ENCODE results near the gene C2CD4C.
A peak's percentile ranks its signal among the peaks of the same experiment; 100 is the strongest.

C2CD4C gene, protein sequence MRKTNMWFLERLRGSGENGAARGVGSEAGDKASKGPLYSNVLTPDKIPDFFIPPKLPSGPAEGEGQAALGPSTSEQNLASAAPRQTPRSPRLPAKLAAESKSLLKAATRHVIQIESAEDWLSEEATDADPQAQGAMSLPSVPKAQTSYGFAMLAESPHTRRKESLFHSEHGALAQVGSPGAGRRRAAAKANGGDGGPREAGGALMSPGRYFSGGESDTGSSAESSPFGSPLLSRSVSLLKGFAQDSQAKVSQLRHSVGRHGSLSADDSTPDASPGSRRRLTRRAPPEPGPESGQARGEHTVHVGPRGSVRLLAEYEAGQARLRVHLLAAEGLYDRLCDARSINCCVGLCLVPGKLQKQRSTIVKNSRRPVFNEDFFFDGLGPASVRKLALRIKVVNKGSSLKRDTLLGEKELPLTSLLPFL

DNA sequence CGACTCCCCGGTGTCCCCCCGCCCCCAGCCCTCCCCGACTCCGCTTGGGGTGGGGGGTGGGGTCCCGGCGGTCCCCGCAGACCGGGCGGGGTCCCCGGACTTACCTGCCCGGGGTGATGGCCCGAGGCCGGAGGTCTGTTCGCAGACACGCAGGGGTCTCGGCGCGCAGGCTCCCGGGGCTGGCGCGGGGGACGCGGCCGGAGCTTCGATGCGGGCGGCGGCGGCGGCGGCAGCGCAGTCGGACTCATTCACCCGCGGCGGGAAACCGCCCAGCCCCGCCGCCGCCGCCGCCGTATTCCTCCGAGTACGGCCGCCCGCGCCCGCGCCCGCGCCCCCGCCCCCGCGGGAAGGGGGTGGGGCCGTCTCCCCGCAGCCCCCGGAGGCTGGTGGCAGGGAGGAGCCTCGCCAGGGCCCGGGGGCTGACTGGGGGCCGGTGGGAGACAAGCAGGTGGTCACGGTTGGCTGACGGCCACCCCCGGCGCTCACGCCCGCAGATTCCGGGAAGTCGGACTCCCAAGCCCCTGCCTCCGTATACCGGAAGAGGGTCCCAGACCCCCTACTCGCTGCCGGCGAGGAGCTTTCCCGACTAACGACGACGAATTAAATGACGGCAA, at the start of gene C2CD4C:
C2CD4C (minus strand) TSS at position 246 of the 614 bp plus-strand sequence. CDS start 786 bp downstream, outside the sequence.
- no peak for TF ChIP-seq EZH2 (IDR thresholded peaks at IDR 0.05; ENCODE audit: borderline replicate concordance, low read length)
- TF ChIP-seq, protein P1, sequence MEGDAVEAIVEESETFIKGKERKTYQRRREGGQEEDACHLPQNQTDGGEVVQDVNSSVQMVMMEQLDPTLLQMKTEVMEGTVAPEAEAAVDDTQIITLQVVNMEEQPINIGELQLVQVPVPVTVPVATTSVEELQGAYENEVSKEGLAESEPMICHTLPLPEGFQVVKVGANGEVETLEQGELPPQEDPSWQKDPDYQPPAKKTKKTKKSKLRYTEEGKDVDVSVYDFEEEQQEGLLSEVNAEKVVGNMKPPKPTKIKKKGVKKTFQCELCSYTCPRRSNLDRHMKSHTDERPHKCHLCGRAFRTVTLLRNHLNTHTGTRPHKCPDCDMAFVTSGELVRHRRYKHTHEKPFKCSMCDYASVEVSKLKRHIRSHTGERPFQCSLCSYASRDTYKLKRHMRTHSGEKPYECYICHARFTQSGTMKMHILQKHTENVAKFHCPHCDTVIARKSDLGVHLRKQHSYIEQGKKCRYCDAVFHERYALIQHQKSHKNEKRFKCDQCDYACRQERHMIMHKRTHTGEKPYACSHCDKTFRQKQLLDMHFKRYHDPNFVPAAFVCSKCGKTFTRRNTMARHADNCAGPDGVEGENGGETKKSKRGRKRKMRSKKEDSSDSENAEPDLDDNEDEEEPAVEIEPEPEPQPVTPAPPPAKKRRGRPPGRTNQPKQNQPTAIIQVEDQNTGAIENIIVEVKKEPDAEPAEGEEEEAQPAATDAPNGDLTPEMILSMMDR (IDR thresholded peaks at IDR 0.05; ENCODE audit: low read length): no peak
- Histone ChIP-seq H4K20me1 (ENCODE audit: insufficient read depth, low read length) (no peaks in the 10 kb centered on the region), H3K9me2 (ENCODE audit: low read depth, low read length) (no peaks in the 10 kb centered on the region), H3K27me3 (ENCODE audit: insufficient read depth, low read length) (no peaks in the 10 kb centered on the region), H3K9ac (ENCODE audit: low read length) (no peak within 1 kb of the TSS), H3K4me2 (ENCODE audit: low read length) (peak within 1 kb of the TSS; percentile 62), H3K9me3 (ENCODE audit: low read length) (no peaks in the 10 kb centered on the region), H3K4me1 (ENCODE audit: insufficient read depth, low read length, severe bottlenecking) (peaks cover 11% of the 10 kb centered on the region), H3K4me3 (ENCODE audit: low read depth, low read length, poor library complexity, severe bottlenecking) (peak within 1 kb of the TSS; percentile 54), H3K79me2 (ENCODE audit: insufficient read depth, low read length) (no peaks in the 10 kb centered on the region), H3K36me3 (ENCODE audit: insufficient read depth, low read length) (no peaks in the 10 kb centered on the region), H3F3A (ENCODE audit: insufficient read depth, low read length) (no peaks in the 10 kb centered on the region), H2AFZ (ENCODE audit: low read length) (no peak within 1 kb of the TSS), H3K27ac (ENCODE audit: low read depth, low read length, poor library complexity, severe bottlenecking) (no peak within 1 kb of the TSS)

DNA sequence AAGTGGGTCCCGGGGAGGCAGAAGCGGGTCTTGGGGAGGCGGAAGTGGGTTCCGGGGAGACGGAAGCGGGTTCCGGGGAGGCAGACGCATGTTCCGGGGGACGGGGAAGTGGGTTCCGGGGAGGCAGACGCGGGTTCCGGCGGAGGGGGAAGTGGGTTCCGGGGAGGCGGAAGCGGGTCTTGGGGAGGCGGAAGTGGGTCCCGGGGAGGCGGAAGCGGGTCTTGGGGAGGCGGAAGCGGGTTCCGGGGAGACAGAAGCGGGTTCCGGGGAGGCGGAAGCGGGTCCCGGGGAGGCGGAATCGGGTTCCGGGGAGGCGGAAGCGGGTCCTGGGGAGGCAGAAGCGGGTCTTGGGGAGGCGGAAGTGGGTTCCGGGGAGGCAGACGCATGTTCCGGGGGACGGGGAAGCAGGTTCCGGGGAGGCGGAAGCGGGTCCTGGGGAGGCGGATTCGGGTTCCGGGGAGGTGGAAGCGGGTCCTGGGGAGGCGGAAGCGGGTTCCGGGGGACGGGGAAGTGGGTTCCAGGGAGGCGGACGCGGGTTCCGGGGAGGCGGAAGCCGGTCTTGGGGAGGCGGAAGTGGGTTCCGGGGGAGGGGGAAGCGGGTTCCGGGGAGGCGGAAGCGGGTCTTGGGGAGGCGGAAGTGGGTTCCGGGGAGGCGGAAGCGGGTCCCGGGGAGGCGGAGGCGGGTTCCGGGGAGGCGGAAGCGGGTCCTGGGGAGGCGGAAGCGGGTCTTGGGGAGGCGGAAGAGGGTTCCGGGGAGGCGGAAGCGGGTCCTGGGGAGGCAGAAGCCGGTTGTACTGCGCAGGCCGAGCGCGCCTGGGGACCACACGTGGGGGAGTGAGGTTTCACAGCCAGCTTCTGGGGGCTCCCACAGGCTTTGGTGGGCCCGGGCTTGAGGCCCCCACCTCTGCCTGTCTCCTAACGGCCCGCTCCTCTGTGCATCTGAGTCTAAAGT, 49.4 kb upstream of the C2CD4C start:
- Histone ChIP-seq H3K4me3 (ENCODE audit: low read depth, low read length, poor library complexity, severe bottlenecking) (no peak overlapping the region), H3K9me3 (ENCODE audit: low read length) (no peaks in the 10 kb centered on the region), H2AFZ (ENCODE audit: low read length) (no peak overlapping the region), H4K20me1 (ENCODE audit: insufficient read depth, low read length) (no peaks in the 10 kb centered on the region), H3K27ac (ENCODE audit: low read depth, low read length, poor library complexity, severe bottlenecking) (no peak overlapping the region), H3K4me1 (ENCODE audit: insufficient read depth, low read length, severe bottlenecking) (no peaks in the 10 kb centered on the region), H3K9ac (ENCODE audit: low read length) (no peak overlapping the region), H3F3A (ENCODE audit: insufficient read depth, low read length) (no peaks in the 10 kb centered on the region), H3K79me2 (ENCODE audit: insufficient read depth, low read length) (no peaks in the 10 kb centered on the region), H3K36me3 (ENCODE audit: insufficient read depth, low read length) (no peaks in the 10 kb centered on the region), H3K9me2 (ENCODE audit: low read depth, low read length) (no peaks in the 10 kb centered on the region), H3K4me2 (ENCODE audit: low read length) (no peak overlapping the region), H3K27me3 (ENCODE audit: insufficient read depth, low read length) (no peaks in the 10 kb centered on the region)
- TF ChIP-seq, protein P1 (IDR thresholded peaks at IDR 0.05; ENCODE audit: low read length): no peak
- TF ChIP-seq EZH2 (IDR thresholded peaks at IDR 0.05; ENCODE audit: borderline replicate concordance, low read length): no peak

DNA sequence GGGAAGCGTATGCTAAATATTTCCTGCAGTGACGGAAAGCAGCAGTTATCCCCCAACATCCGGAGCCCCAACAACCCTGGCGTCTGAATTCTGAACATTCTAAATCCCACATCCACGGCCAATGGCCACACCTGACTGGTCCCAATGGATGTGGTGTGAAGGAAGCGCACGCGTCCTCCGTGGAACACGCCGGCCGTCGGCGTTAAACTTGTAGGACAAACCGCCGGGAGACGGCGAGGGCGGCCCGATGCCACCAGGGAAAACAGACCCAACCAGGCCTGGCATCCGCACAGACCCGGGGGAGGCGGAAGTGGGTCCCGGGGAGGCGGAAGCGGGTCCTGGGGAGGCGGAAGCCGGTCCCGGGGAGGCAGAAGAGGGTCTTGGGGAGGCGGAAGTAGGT, 48.7 kb upstream of the C2CD4C start:
- no peak overlapping the region for H3K4me2 ChIP-seq (ENCODE audit: low read length)
- no peak overlapping the region for H3K9ac ChIP-seq (ENCODE audit: low read length)
- no peak overlapping the region for H3K27ac ChIP-seq (ENCODE audit: low read depth, low read length, poor library complexity, severe bottlenecking)
- H3K79me2 ChIP-seq (ENCODE audit: insufficient read depth, low read length): no peaks in the 10 kb centered on the region
- H3K36me3 ChIP-seq (ENCODE audit: insufficient read depth, low read length): no peaks in the 10 kb centered on the region
- H3K4me1 ChIP-seq (ENCODE audit: insufficient read depth, low read length, severe bottlenecking): no peaks in the 10 kb centered on the region
- H3K9me3 ChIP-seq (ENCODE audit: low read length): no peaks in the 10 kb centered on the region
- TF ChIP-seq, protein P1 (IDR thresholded peaks at IDR 0.05; ENCODE audit: low read length): no peak
- no peak for TF ChIP-seq EZH2 (IDR thresholded peaks at IDR 0.05; ENCODE audit: borderline replicate concordance, low read length)
- no peak overlapping the region for H3K4me3 ChIP-seq (ENCODE audit: low read depth, low read length, poor library complexity, severe bottlenecking)
- no peaks in the 10 kb centered on the region for H3K9me2 ChIP-seq (ENCODE audit: low read depth, low read length)
- H4K20me1 ChIP-seq (ENCODE audit: insufficient read depth, low read length): no peaks in the 10 kb centered on the region
- H3K27me3 ChIP-seq (ENCODE audit: insufficient read depth, low read length): no peaks in the 10 kb centered on the region
- H3F3A ChIP-seq (ENCODE audit: insufficient read depth, low read length): no peaks in the 10 kb centered on the region
- no peak overlapping the region for H2AFZ ChIP-seq (ENCODE audit: low read length)

Measured in OCI-LY1 (cell line).